GM23248 (cell line): ENCODE results near the gene IKZF2. TPM values are rescaled to one million over a fixed set of nuclear protein-coding genes. Genes with fewer than 3 reads are reported as not detected.

Experiments
- DNase-seq: peaks from one replicate; pipeline ENCODE4 v3.0.0-alpha.2; 2015
- H2AFZ ChIP-seq: fragments of 200-600 bp; sonication (generic); 2 replicates; pipeline ENCODE4 v1.6.1; 2016; ENCODE audit warnings: antibody characterized with exemption
- H3F3A ChIP-seq: fragments of 200-600 bp; sonication (generic); 2 replicates; pipeline ENCODE4 v1.6.1; 2016; ENCODE audit warnings: mild to moderate bottlenecking, antibody characterized with exemption, mixed run types; ENCODE audit not compliant: insufficient read depth
- H3K27ac ChIP-seq: fragments of 200-600 bp; sonication (generic); 2 replicates; pipeline ENCODE4 v1.5.1; 2016; ENCODE audit warnings: mild to moderate bottlenecking
- H3K27me3 ChIP-seq: fragments of 200-600 bp; sonication (generic); replicated peaks from 2 replicates; pipeline ENCODE4 v1.6.1; 2016; ENCODE audit warnings: mild to moderate bottlenecking; ENCODE audit not compliant: insufficient read depth
- H3K36me3 ChIP-seq: fragments of 200-600 bp; sonication (generic); 2 replicates; pipeline ENCODE4 v1.6.1; 2016; ENCODE audit warnings: low read depth, mild to moderate bottlenecking
- H3K4me1 ChIP-seq: fragments of 200-600 bp; sonication (generic); 2 replicates; pipeline ENCODE4 v1.6.1; 2016; ENCODE audit warnings: mild to moderate bottlenecking; ENCODE audit not compliant: insufficient read depth
- H3K4me2 ChIP-seq: fragments of 200-600 bp; sonication (generic); one replicate; pipeline ENCODE4 v1.6.1; 2016; ENCODE audit warnings: mild to moderate bottlenecking; ENCODE audit not compliant: unreplicated experiment
- H3K4me3 ChIP-seq: fragments of 200-600 bp; sonication (generic); 2 replicates; pipeline ENCODE4 v1.5.1; 2016; ENCODE audit warnings: mild to moderate bottlenecking
- H3K79me2 ChIP-seq: fragments of 200-600 bp; sonication (generic); 2 replicates; pipeline ENCODE4 v1.6.1; 2016; ENCODE audit warnings: mild to moderate bottlenecking; ENCODE audit not compliant: insufficient read depth
- H3K9ac ChIP-seq: fragments of 200-600 bp; sonication (generic); 2 replicates; pipeline ENCODE4 v1.6.1; 2016; ENCODE audit warnings: mild to moderate bottlenecking
- H3K9me2 ChIP-seq: fragments of 200-600 bp; sonication (generic); 2 replicates; pipeline ENCODE4 v1.6.1; 2016; ENCODE audit warnings: mixed run types, mild to moderate bottlenecking, moderate library complexity; ENCODE audit not compliant: insufficient read depth
- H3K9me3 ChIP-seq: fragments of 200-600 bp; sonication (generic); one replicate; pipeline ENCODE4 v1.6.1; 2017; ENCODE audit warnings: low read depth
- H4K20me1 ChIP-seq: fragments of 200-600 bp; sonication (generic); 2 replicates; pipeline ENCODE4 v1.6.0; 2016; ENCODE audit not compliant: insufficient read depth
- EZH2 ChIP-seq: fragments of 200-600 bp; sonication (generic); IDR thresholded peaks from 2 replicates; pipeline ENCODE4 v1.6.1; 2018; ENCODE audit warnings: antibody characterized with exemption, mild to moderate bottlenecking; ENCODE audit not compliant: insufficient read depth, poor library complexity, severe bottlenecking
- EZH2phosphoT487 ChIP-seq: fragments of 200-600 bp; sonication (generic); IDR thresholded peaks from 2 replicates; pipeline ENCODE4 v1.6.1; 2018; ENCODE audit warnings: antibody characterized with exemption, moderate library complexity, mild to moderate bottlenecking, low read depth; ENCODE audit not compliant: insufficient read depth
- WGBS, 2 experiments: methylation state at CpG; one replicate each; pipeline ENCODE4 v1.1.6; 2015 to 2017; ENCODE audit warnings: low lambda C conversion rate in 2 of 2, low coverage in 1 of 2; ENCODE audit errors: missing lambda C conversion rate in 2 of 2; 5-methylcytosine and 5-hydroxymethylcytosine counted together
- in situ Hi-C: fragments of 300-500 bp; cut with MboI; formaldehyde crosslinking; loops from 2 replicates; pipeline ENCODE4 v1.15.0; 2020
- polyA plus RNA-seq: library from polyadenylated mRNA; unstranded; fragments of >200 nt; fragmentation: Nextera tagmentation; extraction: Ambion mirVana; gene quantifications from 2 replicates; pipeline ENCODE4 v1.2.1, GENCODE V29; 2016
- total RNA-seq: library from RNA; depleted of rRNA; stranded (reverse); fragments of >200 nt; shearing (Covaris generic); gene quantifications from 2 replicates; pipeline ENCODE4 v1.2.3, GENCODE V29; 2014

The IKZF2 gene
- total and polyA plus RNA-seq, 2 experiments from 2014 or later = 3.4 to 13.5 TPM

DNA sequence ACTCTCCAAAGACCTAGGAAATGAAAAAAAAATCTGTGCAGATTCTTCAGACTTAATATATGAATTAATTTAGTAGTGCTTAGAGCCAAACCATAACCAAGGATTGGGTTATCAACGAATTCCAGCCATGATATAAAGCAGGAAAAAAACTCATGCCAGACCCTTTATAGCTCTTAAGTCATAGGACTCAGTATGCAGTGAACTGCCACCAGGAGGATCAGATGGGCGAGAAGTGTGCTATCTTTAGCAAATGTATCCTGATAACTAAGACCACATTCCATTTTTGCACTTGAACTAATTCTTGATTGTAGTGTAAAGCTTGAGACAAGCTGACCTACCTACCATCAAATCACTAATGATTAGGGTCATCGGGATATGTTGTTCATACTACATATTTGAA is 178.1 kb downstream of the IKZF2 start:
- H3K27ac ChIP-seq = no peak overlapping the region
- no peak overlapping the region for H3K4me3 ChIP-seq
- H3K9me2 ChIP-seq = no peaks in the 10 kb centered on the region
- no peak overlapping the region for H3K4me2 ChIP-seq
- H3F3A ChIP-seq = peaks cover 47% of the 10 kb centered on the region
- no peaks in the 10 kb centered on the region for H3K36me3 ChIP-seq
- no peaks in the 10 kb centered on the region for H3K27me3 ChIP-seq
- in situ Hi-C loops = no loop called here
- H3K4me1 ChIP-seq = peaks cover 53% of the 10 kb centered on the region
- H3K9ac ChIP-seq = no peak overlapping the region
- H3K79me2 ChIP-seq = no peaks in the 10 kb centered on the region
- no peaks in the 10 kb centered on the region for H3K9me3 ChIP-seq
- DNase-seq = no peak
- H2AFZ ChIP-seq = no peak overlapping the region
- TF ChIP-seq EZH2phosphoT487 = no peak
- TF ChIP-seq EZH2 = no peak
- 85 to 87% methylated on average over 3 of the region's 3 CpGs for WGBS, 2 experiments
- H4K20me1 ChIP-seq = no peaks in the 10 kb centered on the region

DNA sequence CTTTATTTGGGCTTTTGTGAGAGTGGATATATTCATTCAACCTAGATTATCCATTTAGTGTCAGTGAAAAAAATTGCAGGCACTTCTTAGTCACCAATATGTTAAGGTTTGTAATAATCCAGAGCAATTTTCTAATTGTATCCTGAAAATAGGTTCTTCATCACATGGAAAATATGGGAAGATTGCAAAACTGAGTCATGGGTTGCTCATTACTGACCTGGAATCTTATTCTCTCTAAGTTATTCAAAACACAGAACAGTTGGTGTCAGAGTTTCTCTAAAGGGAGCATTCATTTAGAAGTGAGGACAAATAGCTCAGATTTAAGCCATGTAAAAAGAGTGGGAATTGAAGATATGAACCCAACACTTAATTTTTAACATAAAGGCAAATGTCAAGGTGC is 181.3 kb downstream of the IKZF2 start:
- Histone ChIP-seq H3K27ac (peak overlapping the region; percentile 63), H3K9me2 (no peaks in the 10 kb centered on the region), H3K27me3 (no peaks in the 10 kb centered on the region), H3K4me1 (peaks cover 54% of the 10 kb centered on the region), H3K36me3 (no peaks in the 10 kb centered on the region), H3K79me2 (no peaks in the 10 kb centered on the region), H3K4me3 (no peak overlapping the region), H3K9me3 (no peaks in the 10 kb centered on the region), H3F3A (peaks cover 31% of the 10 kb centered on the region), H3K9ac (peak overlapping the region; percentile 5; the same call in 1 of the 2 replicates), H3K4me2 (peak overlapping the region; percentile 7), H2AFZ (no peak overlapping the region), H4K20me1 (no peaks in the 10 kb centered on the region)
- TF ChIP-seq EZH2 (no peak), EZH2phosphoT487 (no peak)
- in situ Hi-C loops = no loop called here
- peak; percentile 76 for DNase-seq

DNA sequence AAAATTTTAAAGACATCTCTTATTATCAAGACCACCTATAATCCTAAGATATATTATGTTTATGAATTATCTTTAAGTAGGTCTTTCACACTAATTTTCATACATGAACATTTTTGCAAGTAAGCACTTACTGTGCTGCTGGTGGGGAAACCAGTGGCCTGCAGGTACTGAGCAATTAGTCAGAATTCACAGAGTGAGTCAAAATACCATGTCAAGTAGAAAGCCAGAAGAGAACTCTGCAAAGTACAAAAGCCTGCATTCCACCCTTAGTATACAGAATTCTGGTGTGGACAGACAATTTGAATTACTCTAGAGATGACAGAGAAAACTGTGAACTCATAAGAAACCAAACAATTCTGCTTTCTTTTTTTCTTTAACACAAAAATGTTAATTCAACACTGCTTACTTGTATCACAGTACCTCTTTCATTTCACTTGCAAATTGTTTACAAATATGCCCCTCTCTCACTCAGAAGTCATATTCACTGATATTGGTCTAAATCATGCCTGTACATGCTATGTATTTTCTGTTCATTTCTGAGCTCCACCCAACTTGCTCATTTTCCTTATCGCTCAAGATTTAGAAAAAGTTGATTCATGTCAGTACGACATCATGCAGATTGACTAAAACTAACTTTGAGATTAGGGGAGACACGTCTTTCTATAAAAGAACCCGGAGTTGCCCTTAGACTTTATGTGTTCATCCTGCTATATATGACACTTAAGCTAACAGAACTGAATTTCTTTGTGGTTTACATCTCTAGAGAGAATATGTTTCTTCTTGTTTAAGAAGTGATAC is 182.9 kb downstream of the IKZF2 start:
- Histone ChIP-seq H3K9me3 (no peaks in the 10 kb centered on the region), H3K4me1 (peaks cover 43% of the 10 kb centered on the region), H3K4me3 (no peak overlapping the region), H3K4me2 (peak overlapping the region; percentile 17), H3K27me3 (no peaks in the 10 kb centered on the region), H3K27ac (no peak overlapping the region), H3K36me3 (no peaks in the 10 kb centered on the region), H2AFZ (no peak overlapping the region), H3K79me2 (no peaks in the 10 kb centered on the region), H3K9ac (no peak overlapping the region), H3K9me2 (no peaks in the 10 kb centered on the region), H3F3A (peaks cover 22% of the 10 kb centered on the region), H4K20me1 (no peaks in the 10 kb centered on the region)
- no peak for TF ChIP-seq EZH2phosphoT487
- TF ChIP-seq EZH2 = no peak
- WGBS, 2 experiments = 92 to 94% methylated on average over 4 of the region's 4 CpGs
- DNase-seq = peak; percentile 53
- in situ Hi-C loops = no loop called here

DNA sequence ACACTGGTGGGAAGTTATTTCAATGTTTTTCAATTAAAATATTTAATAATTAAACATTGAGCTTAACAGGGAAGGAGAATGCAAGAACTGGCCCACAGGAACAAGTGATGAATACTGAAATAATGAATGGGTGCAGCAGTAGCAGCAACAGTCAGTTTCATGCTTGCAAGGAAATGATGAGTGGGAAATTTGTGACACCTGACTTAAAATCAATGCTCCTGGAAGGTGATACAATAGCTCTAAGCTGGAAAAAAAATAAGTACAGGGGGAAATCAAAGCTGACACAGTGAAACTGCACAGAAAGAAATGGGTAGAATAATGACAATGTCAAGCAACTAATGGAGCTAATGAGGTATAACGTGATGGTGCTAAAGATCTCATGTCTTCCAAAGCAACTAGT is 184.5 kb downstream of the IKZF2 start:
- no peak overlapping the region for H3K27ac ChIP-seq
- 98 to 100% methylated on average over 1 of the region's 1 CpG for WGBS, 2 experiments
- H3K9me3 ChIP-seq = no peaks in the 10 kb centered on the region
- H4K20me1 ChIP-seq = no peaks in the 10 kb centered on the region
- TF ChIP-seq EZH2phosphoT487 (no peak), EZH2 (no peak)
- no peak overlapping the region for H3K4me3 ChIP-seq
- no peaks in the 10 kb centered on the region for H3K79me2 ChIP-seq
- no peaks in the 10 kb centered on the region for H3K36me3 ChIP-seq
- H3K4me2 ChIP-seq = no peak overlapping the region
- DNase-seq = no peak
- no peak overlapping the region for H3K9ac ChIP-seq
- peaks cover 35% of the 10 kb centered on the region for H3K4me1 ChIP-seq
- in situ Hi-C loops = no loop called here
- H2AFZ ChIP-seq = no peak overlapping the region
- H3K27me3 ChIP-seq = no peaks in the 10 kb centered on the region
- H3F3A ChIP-seq = peaks cover 19% of the 10 kb centered on the region
- no peaks in the 10 kb centered on the region for H3K9me2 ChIP-seq

DNA sequence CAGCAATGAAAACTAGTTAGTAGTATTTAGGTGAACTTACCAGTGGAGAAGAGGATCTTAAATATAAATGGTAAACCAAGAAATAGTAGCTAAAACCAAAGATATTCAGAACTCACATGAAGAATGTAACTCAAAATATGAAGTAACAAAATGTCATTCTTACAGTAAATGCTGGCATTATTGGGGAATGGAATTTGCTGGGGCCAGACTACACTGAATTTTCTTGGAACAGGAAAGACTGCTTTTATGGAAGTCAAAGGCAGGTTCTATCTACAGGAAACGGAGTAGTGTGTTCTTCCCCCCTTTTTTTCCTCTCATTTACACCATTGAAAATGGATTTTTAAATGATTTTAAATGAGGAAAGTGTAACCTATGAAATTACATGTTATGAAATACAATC is 188.7 kb downstream of the IKZF2 start:
- no peaks in the 10 kb centered on the region for H3K36me3 ChIP-seq
- in situ Hi-C loops = no loop called here

More for the DNA sequence above, 188.7 kb downstream of the IKZF2 start:
- Histone ChIP-seq H3K79me2 (no peaks in the 10 kb centered on the region), H3K9me2 (no peaks in the 10 kb centered on the region), H3K4me3 (no peak overlapping the region), H3F3A (peaks cover 3% of the 10 kb centered on the region; the same call in 1 of the 2 replicates), H3K4me2 (no peak overlapping the region), H4K20me1 (no peaks in the 10 kb centered on the region), H3K9ac (no peak overlapping the region), H3K9me3 (no peaks in the 10 kb centered on the region), H3K4me1 (peaks cover 13% of the 10 kb centered on the region), H3K27ac (no peak overlapping the region), H2AFZ (no peak overlapping the region), H3K27me3 (no peaks in the 10 kb centered on the region)
- 44 to 75% methylated on average over 1 of the region's 1 CpG for WGBS, 2 experiments
- no peak for TF ChIP-seq EZH2phosphoT487
- TF ChIP-seq EZH2 = no peak
- DNase-seq = no peak
